SK-N-SH treated with all-trans-retinoic acid at 6 μM for 48 hours (cell line): ENCODE measurements around the gene TMOD4.

ENCODE experiments used
- ATAC-seq: fragments of 200-7000 bp; cut with Tn5 transposase; 3 replicates; pipeline ENCODE4 v1.9.1; 2020; ENCODE audit warnings: mild to moderate bottlenecking, moderate library complexity
- ARNTL ChIP-seq: fragments of 450-650 bp; formaldehyde crosslinking; IDR thresholded peaks from 2 replicates; pipeline ENCODE4 v1.5.0; 2020; ENCODE audit warnings: low read depth, mild to moderate bottlenecking, moderate library complexity, borderline replicate concordance
- BACH2 ChIP-seq: fragments of 250-450 bp; sonication (Bioruptor Pico); IDR thresholded peaks from 2 replicates; pipeline ENCODE4 v1.9.0; 2021; ENCODE audit warnings: mild to moderate bottlenecking, borderline replicate concordance
- CSDC2 ChIP-seq: fragments of 250-450 bp; sonication (Bioruptor Pico); IDR thresholded peaks from 2 replicates; pipeline ENCODE4 v1.5.0; 2020; ENCODE audit warnings: mild to moderate bottlenecking, moderate library complexity
- ESRRG ChIP-seq: fragments of 250-450 bp; sonication (Bioruptor Pico); IDR thresholded peaks from 2 replicates; pipeline ENCODE4 v1.6.1; 2021; ENCODE audit warnings: mild to moderate bottlenecking
- ISL1 ChIP-seq: fragments of 250-450 bp; sonication (Bioruptor Pico); IDR thresholded peaks from 2 replicates; pipeline ENCODE4 v2.1.2; 2022; ENCODE audit warnings: mild to moderate bottlenecking, moderate library complexity
- OSR1 ChIP-seq: fragments of 250-450 bp; sonication (Bioruptor Pico); IDR thresholded peaks from 2 replicates; pipeline ENCODE4 v1.8.0; 2022; ENCODE audit warnings: moderate library complexity, mild to moderate bottlenecking, inconsistent platforms
- PPARA ChIP-seq: fragments of 250-450 bp; sonication (Bioruptor Pico); IDR thresholded peaks from 2 replicates; pipeline ENCODE4 v1.5.0; 2020; ENCODE audit warnings: mild to moderate bottlenecking, borderline replicate concordance
- RARB ChIP-seq: fragments of 250-450 bp; sonication (Bioruptor Pico); IDR thresholded peaks from 2 replicates; pipeline ENCODE4 v1.8.0; 2021; ENCODE audit warnings: mild to moderate bottlenecking, moderate library complexity
- SNAI2 ChIP-seq: fragments of 250-450 bp; sonication (Bioruptor Pico); IDR thresholded peaks from 2 replicates; pipeline ENCODE4 v1.5.0; 2020; ENCODE audit warnings: mild to moderate bottlenecking, moderate library complexity
- TCF4 ChIP-seq: fragments of 250-450 bp; sonication (Bioruptor Pico); IDR thresholded peaks from 2 replicates; pipeline ENCODE4 v1.8.0; 2021; ENCODE audit warnings: mild to moderate bottlenecking, moderate library complexity, borderline replicate concordance
- TOX ChIP-seq: fragments of 250-450 bp; sonication (Bioruptor Pico); IDR thresholded peaks from 2 replicates; pipeline ENCODE4 v1.8.0; 2021; ENCODE audit warnings: mild to moderate bottlenecking, moderate library complexity, borderline replicate concordance
- ZC3H10 ChIP-seq: fragments of 250-450 bp; sonication (Bioruptor Pico); IDR thresholded peaks from 2 replicates; pipeline ENCODE4 v1.5.1; 2021; ENCODE audit warnings: mild to moderate bottlenecking, moderate library complexity
- ZFP3 ChIP-seq: fragments of 250-450 bp; sonication (Bioruptor Pico); IDR thresholded peaks from 2 replicates; pipeline ENCODE4 v1.5.0; 2020; ENCODE audit warnings: mild to moderate bottlenecking, moderate library complexity
- ZFP30 ChIP-seq: fragments of 450-650 bp; formaldehyde crosslinking; IDR thresholded peaks from 2 replicates; pipeline ENCODE4 v1.5.0; 2022; ENCODE audit warnings: mild to moderate bottlenecking, moderate library complexity
- ZNF565 ChIP-seq: fragments of 450-650 bp; formaldehyde crosslinking; conservative IDR thresholded peaks from 2 replicates; pipeline ENCODE4 v1.5.0; 2020; ENCODE audit warnings: low read depth, mild to moderate bottlenecking, moderate library complexity
- ZNF70 ChIP-seq: fragments of 450-650 bp; formaldehyde crosslinking; IDR thresholded peaks from 2 replicates; pipeline ENCODE4 v1.5.0; 2020; ENCODE audit warnings: mild to moderate bottlenecking, moderate library complexity
- TF ChIP-seq, protein P1 (sequence below): fragments of 250-450 bp; sonication (Bioruptor Pico); IDR thresholded peaks from 2 replicates; pipeline ENCODE4 v1.5.1; 2020; ENCODE audit warnings: low read depth, mild to moderate bottlenecking, moderate library complexity
- TF ChIP-seq, protein P2 (sequence below): fragments of 250-450 bp; sonication (Bioruptor Pico); IDR thresholded peaks from 2 replicates; pipeline ENCODE4 v1.5.0; 2020; ENCODE audit warnings: mild to moderate bottlenecking, moderate library complexity
- TF ChIP-seq, protein P3 (sequence below): fragments of 250-450 bp; sonication (Bioruptor Pico); IDR thresholded peaks from 2 replicates; pipeline ENCODE4 v1.8.0; 2021; ENCODE audit warnings: low read depth, mild to moderate bottlenecking, moderate library complexity, borderline replicate concordance
- TF ChIP-seq, protein P4 (sequence below): fragments of 250-450 bp; sonication (Bioruptor Pico); IDR thresholded peaks from 2 replicates; pipeline ENCODE4 v1.5.1; 2021; ENCODE audit warnings: mild to moderate bottlenecking, moderate library complexity

TMOD4 gene

DNA sequence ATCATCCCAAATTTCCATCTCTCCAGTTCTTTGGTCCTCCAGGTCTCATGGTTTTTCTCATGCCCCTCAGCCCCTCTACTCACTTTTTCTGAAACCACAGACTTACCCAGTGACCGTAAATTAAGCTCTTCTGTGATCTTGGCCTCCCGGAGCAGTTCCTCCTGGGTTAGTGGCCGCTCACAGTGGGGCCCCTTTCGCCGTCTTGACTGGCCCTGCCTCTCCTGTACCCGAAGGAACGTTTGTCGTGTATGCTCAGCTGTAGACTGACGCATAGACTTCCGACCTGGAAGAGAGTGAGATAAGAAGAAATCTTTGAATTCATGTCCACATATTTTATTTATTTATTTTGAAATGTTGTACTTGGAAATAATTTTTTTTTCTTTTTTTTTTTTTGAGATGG is 8.4 kb upstream of the TMOD4 start (continued):
- TF ChIP-seq, protein P1, sequence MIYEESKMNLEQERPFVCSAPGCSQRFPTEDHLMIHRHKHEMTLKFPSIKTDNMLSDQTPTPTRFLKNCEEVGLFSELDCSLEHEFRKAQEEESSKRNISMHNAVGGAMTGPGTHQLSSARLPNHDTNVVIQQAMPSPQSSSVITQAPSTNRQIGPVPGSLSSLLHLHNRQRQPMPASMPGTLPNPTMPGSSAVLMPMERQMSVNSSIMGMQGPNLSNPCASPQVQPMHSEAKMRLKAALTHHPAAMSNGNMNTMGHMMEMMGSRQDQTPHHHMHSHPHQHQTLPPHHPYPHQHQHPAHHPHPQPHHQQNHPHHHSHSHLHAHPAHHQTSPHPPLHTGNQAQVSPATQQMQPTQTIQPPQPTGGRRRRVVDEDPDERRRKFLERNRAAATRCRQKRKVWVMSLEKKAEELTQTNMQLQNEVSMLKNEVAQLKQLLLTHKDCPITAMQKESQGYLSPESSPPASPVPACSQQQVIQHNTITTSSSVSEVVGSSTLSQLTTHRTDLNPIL (CRISPR knock-in tag), result no peak
- no peak for TF ChIP-seq ZNF565 (CRISPR knock-in tag)
- no peak for TF ChIP-seq ISL1
- TF ChIP-seq RARB (CRISPR knock-in tag), result no peak
- no peak for TF ChIP-seq PPARA (CRISPR knock-in tag)
- TF ChIP-seq CSDC2 (CRISPR knock-in tag), result no peak
- TF ChIP-seq SNAI2, result no peak
- TF ChIP-seq, protein P2, sequence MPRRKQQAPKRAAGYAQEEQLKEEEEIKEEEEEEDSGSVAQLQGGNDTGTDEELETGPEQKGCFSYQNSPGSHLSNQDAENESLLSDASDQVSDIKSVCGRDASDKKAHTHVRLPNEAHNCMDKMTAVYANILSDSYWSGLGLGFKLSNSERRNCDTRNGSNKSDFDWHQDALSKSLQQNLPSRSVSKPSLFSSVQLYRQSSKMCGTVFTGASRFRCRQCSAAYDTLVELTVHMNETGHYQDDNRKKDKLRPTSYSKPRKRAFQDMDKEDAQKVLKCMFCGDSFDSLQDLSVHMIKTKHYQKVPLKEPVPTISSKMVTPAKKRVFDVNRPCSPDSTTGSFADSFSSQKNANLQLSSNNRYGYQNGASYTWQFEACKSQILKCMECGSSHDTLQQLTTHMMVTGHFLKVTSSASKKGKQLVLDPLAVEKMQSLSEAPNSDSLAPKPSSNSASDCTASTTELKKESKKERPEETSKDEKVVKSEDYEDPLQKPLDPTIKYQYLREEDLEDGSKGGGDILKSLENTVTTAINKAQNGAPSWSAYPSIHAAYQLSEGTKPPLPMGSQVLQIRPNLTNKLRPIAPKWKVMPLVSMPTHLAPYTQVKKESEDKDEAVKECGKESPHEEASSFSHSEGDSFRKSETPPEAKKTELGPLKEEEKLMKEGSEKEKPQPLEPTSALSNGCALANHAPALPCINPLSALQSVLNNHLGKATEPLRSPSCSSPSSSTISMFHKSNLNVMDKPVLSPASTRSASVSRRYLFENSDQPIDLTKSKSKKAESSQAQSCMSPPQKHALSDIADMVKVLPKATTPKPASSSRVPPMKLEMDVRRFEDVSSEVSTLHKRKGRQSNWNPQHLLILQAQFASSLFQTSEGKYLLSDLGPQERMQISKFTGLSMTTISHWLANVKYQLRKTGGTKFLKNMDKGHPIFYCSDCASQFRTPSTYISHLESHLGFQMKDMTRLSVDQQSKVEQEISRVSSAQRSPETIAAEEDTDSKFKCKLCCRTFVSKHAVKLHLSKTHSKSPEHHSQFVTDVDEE (CRISPR knock-in tag), result no peak
- no peak for TF ChIP-seq TCF4
- no peak for TF ChIP-seq OSR1 (CRISPR knock-in tag)
- no peak for TF ChIP-seq ESRRG
- TF ChIP-seq, all 23 proteins: peak for 0

GRCh38 chr1:151176514-151177045 is 799 bp upstream of the TMOD4 start:
- ATAC-seq, result no peak
- TF ChIP-seq ZNF70 (CRISPR knock-in tag) (no peak), BACH2 (no peak), OSR1 (CRISPR knock-in tag) (no peak), ZNF565 (CRISPR knock-in tag) (no peak), ESRRG (no peak), CSDC2 (CRISPR knock-in tag) (no peak), TCF4 (no peak), ZFP30 (CRISPR knock-in tag) (no peak), TOX (CRISPR knock-in tag) (no peak), SNAI2 (no peak), ZFP3 (no peak), ARNTL (CRISPR knock-in tag) (no peak), RARB (CRISPR knock-in tag) (no peak), ZC3H10 (no peak)
- TF ChIP-seq, protein P3, sequence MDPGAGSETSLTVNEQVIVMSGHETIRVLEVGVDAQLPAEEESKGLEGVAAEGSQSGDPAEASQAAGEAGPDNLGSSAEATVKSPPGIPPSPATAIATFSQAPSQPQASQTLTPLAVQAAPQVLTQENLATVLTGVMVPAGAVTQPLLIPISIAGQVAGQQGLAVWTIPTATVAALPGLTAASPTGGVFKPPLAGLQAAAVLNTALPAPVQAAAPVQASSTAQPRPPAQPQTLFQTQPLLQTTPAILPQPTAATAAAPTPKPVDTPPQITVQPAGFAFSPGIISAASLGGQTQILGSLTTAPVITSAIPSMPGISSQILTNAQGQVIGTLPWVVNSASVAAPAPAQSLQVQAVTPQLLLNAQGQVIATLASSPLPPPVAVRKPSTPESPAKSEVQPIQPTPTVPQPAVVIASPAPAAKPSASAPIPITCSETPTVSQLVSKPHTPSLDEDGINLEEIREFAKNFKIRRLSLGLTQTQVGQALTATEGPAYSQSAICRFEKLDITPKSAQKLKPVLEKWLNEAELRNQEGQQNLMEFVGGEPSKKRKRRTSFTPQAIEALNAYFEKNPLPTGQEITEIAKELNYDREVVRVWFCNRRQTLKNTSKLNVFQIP (CRISPR knock-in tag), result no peak
- TF ChIP-seq, protein P1 (CRISPR knock-in tag), result no peak
- TF ChIP-seq, protein P4, sequence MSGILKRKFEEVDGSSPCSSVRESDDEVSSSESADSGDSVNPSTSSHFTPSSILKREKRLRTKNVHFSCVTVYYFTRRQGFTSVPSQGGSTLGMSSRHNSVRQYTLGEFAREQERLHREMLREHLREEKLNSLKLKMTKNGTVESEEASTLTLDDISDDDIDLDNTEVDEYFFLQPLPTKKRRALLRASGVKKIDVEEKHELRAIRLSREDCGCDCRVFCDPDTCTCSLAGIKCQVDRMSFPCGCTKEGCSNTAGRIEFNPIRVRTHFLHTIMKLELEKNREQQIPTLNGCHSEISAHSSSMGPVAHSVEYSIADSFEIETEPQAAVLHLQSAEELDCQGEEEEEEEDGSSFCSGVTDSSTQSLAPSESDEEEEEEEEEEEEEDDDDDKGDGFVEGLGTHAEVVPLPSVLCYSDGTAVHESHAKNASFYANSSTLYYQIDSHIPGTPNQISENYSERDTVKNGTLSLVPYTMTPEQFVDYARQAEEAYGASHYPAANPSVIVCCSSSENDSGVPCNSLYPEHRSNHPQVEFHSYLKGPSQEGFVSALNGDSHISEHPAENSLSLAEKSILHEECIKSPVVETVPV, result no peak
- TF ChIP-seq, protein P2 (CRISPR knock-in tag), result no peak
